Measurements from ENCODE around the gene IL19. TPM values are rescaled to one million over a fixed set of nuclear protein-coding genes. Genes with fewer than 3 reads are reported as not detected.
A peak's percentile ranks its signal among the peaks of the same experiment; 100 is the strongest.

Gene IL19
- total and polyA plus RNA-seq, 2 experiments from 2014 or later: 0.37 TPM; not detected in 1

- H3K4me2 ChIP-seq: peak overlapping the region; percentile 11
- peaks cover 5% of the 10 kb centered on the region for H3K4me1 ChIP-seq (ENCODE audit: insufficient read depth)
- H3K9me3 ChIP-seq (ENCODE audit: low read depth): no peaks in the 10 kb centered on the region
- H3K27me3 ChIP-seq: no peaks in the 10 kb centered on the region
- no peaks in the 10 kb centered on the region for H3K9me2 ChIP-seq (replicated peaks; ENCODE audit: insufficient read depth)
- 26% methylated on average over 8 of the region's 8 CpGs for WGBS (ENCODE audit: low lambda C conversion rate, missing lambda C conversion rate)
- DNase-seq (ENCODE audit: low spot score): peak; percentile 69
- no peaks in the 10 kb centered on the region for H3K79me2 ChIP-seq
- TF ChIP-seq EZH2 (IDR thresholded peaks at IDR 0.05; ENCODE audit: borderline replicate concordance) (no peak), CTCF (IDR thresholded peaks at IDR 0.05; ENCODE audit: poor library complexity) (no peak), EZH2phosphoT487 (IDR thresholded peaks at IDR 0.05; ENCODE audit: low read depth, severe bottlenecking, unreplicated experiment) (no peak)
- no peaks in the 10 kb centered on the region for H3K36me3 ChIP-seq (replicated peaks; ENCODE audit: insufficient read depth, low read depth)
- no peak overlapping the region for H3K27ac ChIP-seq
- H3K4me3 ChIP-seq: no peak overlapping the region
- H4K20me1 ChIP-seq (ENCODE audit: insufficient read depth, poor library complexity, severe bottlenecking): no peaks in the 10 kb centered on the region
- H2AFZ ChIP-seq: no peak overlapping the region
These were observed 4.2 kb upstream of the IL19 start for GRCh38 chr1:206766251-206766856.

- whole genome bisulfite sequencing (ENCODE audit: low lambda C conversion rate, missing lambda C conversion rate): 85% methylated on average over 14 of the region's 14 CpGs
- Histone ChIP-seq H3K36me3 (replicated peaks; ENCODE audit: insufficient read depth, low read depth) (no peaks in the 10 kb centered on the region), H3K27ac (no peak overlapping the region), H3K4me2 (no peak overlapping the region), H3K9me3 (ENCODE audit: low read depth) (no peaks in the 10 kb centered on the region), H3K4me1 (ENCODE audit: insufficient read depth) (peaks cover 5% of the 10 kb centered on the region), H3K4me3 (no peak overlapping the region), H2AFZ (no peak overlapping the region), H3K79me2 (no peaks in the 10 kb centered on the region), H3K9me2 (replicated peaks; ENCODE audit: insufficient read depth) (no peaks in the 10 kb centered on the region), H4K20me1 (ENCODE audit: insufficient read depth, poor library complexity, severe bottlenecking) (no peaks in the 10 kb centered on the region), H3K27me3 (no peaks in the 10 kb centered on the region)
- no peak for TF ChIP-seq EZH2 (IDR thresholded peaks at IDR 0.05; ENCODE audit: borderline replicate concordance)
- TF ChIP-seq CTCF (IDR thresholded peaks at IDR 0.05; ENCODE audit: poor library complexity): no peak
- TF ChIP-seq EZH2phosphoT487 (IDR thresholded peaks at IDR 0.05; ENCODE audit: low read depth, severe bottlenecking, unreplicated experiment): no peak
- DNase-seq (ENCODE audit: low spot score): no peak
These were observed 1.9 kb upstream of the IL19 start for GRCh38 chr1:206768472-206769303.

GRCh38 chr1:206769304-206769731 lies 1.3 kb upstream of the IL19 start:
- no peaks in the 10 kb centered on the region for H3K9me3 ChIP-seq (ENCODE audit: low read depth)
- no peak overlapping the region for H3K4me2 ChIP-seq
- no peaks in the 10 kb centered on the region for H3K79me2 ChIP-seq
- TF ChIP-seq EZH2 (IDR thresholded peaks at IDR 0.05; ENCODE audit: borderline replicate concordance) (no peak), CTCF (IDR thresholded peaks at IDR 0.05; ENCODE audit: poor library complexity) (no peak), EZH2phosphoT487 (IDR thresholded peaks at IDR 0.05; ENCODE audit: low read depth, severe bottlenecking, unreplicated experiment) (no peak)
- no peaks in the 10 kb centered on the region for H3K27me3 ChIP-seq
- H3K4me3 ChIP-seq: no peak overlapping the region
- no peaks in the 10 kb centered on the region for H3K9me2 ChIP-seq (replicated peaks; ENCODE audit: insufficient read depth)
- DNase-seq (ENCODE audit: low spot score): no peak
- no peak overlapping the region for H3K27ac ChIP-seq
- no peaks in the 10 kb centered on the region for H3K36me3 ChIP-seq (replicated peaks; ENCODE audit: insufficient read depth, low read depth)
- no peaks in the 10 kb centered on the region for H4K20me1 ChIP-seq (ENCODE audit: insufficient read depth, poor library complexity, severe bottlenecking)
- H3K4me1 ChIP-seq (ENCODE audit: insufficient read depth): peaks cover 5% of the 10 kb centered on the region
- WGBS (ENCODE audit: low lambda C conversion rate, missing lambda C conversion rate): 88% methylated on average over 7 of the region's 7 CpGs
- no peak overlapping the region for H2AFZ ChIP-seq

Data from hepatocyte (in vitro differentiated cells).